GM18517 (cell line): ENCODE results near the gene VSIG8.

Experiments
- ATAC-seq: cut with Tn5 transposase; IDR thresholded peaks from one replicate; pipeline ENCODE4 v1.9.1; 2021; ENCODE audit warnings: mild to moderate bottlenecking, moderate library complexity; ENCODE audit not compliant: unreplicated experiment

VSIG8 gene

DNA sequence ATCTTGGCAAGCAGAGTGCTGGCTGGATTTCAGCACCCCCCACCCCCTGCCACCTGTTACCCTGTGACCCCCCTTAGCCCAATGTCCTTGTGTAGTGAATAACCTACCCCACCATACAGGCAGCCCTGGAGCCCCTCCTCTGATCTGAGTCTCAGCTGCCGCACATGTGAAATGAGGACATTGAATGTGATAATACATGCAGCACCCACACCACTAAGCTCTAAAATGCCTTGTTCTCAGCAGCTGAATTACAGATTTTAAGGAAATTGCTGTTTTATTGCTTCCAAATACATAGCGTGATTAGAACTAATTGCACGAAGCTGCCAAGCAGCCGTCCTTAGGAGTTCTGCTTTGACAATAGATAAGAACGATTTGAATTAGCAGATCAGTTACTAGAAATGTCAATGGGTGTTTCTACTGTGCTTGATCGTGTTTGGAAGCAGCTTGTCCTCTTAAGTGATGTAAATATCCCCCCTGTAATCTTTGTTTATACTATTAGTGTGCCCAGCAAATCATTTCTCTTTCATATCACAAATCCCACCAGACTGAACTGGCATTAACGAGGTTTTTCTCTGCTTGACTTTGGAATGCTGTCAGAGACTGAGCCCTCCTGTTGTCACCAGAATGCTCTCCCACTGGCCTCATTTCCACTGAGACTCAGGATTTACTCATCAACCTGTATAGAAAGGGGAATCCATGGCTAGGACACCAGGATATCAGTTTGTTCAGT is 30.9 kb downstream of the VSIG8 start:
- ATAC-seq = no peak

DNA sequence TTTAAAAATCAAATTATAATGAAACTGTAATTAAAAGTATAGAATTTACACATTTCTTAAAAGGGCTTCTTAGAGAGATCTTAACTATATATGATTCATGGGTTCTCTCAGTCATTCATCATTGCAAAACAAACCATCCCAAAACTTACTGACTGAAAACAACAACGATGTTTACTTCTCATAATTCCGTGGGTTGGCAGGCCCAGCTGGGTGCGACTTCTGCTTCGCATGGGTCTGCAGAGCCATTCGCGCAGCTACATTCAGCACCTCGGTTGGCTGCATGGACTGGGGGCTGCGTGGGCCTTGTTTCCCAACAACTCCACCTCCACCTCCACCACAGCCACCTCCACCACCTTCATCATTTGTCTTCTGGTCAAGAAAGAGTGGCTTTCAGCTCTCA is 31.7 kb downstream of the VSIG8 start:
- no peak for ATAC-seq

DNA sequence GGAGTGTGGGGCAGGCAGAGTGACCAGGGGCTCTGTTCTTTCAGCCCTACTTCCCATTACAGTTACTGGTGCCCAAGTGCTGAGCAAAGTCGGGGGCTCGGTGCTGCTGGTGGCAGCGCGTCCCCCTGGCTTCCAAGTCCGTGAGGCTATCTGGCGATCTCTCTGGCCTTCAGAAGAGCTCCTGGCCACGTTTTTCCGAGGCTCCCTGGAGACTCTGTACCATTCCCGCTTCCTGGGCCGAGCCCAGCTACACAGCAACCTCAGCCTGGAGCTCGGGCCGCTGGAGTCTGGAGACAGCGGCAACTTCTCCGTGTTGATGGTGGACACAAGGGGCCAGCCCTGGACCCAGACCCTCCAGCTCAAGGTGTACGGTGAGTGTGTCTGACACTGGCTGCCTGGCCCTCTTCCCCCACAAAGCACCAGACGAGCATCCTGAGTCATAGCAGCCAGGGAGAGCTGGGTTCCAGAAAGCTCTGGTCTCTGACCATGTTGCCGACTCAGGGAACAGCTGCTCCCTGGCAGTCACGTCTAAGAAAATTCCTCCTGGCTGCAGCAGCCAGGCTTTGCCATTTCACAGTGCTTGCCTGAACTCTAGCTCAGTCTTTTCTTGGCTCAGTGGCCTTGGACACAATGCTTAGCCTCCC is 32.5 kb downstream of the VSIG8 start:
- no peak for ATAC-seq

DNA sequence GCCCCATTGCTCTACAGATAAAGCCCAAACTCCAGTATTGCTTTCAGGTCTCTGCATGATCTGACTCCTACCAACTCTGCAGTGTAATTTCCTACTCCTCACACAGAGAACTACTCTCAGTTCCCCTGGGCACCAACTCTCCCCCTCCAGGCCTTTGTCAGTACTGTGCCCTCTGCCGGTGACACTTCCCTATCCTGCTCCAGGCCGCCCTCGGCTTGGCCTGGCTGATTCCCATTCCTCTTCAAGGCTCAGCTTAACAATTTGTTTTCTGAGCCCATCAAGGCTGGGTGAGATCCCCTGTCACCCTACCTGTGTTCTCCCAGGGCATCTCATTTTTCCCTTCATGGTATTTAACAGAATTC is 33.2 kb downstream of the VSIG8 start:
- peak; percentile 85 for ATAC-seq

DNA sequence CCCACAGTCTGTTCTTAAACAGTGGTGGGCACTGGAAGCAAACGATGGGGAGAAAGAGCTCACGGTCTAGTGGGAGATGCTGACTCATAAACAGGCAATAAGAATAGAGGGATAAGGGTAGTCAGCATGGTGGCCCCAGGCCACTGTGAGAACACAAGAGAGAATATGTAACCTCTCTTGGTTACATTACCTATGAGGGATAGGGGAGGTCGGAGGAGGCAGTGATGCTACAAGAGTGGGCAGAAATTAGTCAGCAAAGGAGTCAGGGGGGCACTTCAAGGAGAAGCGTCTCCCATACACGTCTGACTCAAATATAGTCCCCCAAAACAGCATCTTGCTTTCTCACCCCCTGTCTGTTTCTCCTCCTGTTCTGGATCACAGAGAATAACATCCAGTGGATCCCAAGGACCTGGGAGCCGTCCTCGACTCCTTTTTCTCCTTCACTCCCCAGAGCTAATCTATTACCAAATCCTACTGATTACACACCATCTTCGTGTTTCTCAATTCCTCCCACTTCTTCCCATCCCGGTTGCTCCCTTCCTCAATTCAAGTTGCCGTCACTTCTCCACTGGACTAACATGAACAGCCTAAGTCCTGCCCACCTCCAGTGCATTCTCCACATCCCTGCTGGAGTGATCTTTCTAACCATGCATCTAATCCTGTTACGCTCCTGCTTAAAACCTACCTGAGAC is 33.7 kb downstream of the VSIG8 start:
- ATAC-seq = no peak

DNA sequence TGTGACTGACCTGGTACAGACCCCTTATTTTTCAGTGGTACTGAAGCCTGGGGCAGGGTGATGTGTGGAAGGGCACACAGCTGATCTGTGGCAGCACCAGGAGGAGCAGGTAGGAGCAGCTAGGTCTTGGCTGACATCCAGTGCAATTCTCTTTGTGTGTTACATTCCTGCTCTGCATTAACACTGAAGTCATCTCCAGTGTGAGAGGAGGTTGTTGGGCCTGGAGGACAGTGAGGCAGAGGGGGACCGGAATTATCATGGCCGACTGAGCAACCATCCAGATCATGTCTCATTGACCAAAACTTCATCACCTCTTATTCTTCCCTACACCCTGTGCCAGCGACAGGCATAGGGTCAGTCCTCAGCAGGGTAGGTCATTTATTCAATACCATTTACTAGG is 34.3 kb downstream of the VSIG8 start:
- ATAC-seq = no peak

DNA sequence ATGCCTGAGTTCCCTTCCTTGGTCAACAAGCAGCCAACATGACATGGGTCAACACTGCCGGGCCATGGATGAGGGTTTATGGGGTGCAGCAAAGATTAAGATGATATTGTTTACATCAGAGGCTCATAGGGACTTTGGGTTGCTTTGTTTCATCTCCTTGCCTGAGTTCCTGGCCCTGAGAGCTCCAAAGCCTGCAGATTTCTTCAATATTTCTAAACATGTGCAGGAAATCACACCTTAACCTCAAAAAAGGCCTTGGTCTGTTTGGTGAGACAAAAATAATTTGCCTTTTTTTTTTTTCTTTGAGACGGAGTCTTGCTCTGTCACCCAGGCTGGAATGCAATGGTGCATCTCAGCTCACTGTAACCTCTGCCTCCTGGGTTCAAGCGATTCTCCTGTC is 34.9 kb downstream of the VSIG8 start:
- no peak for ATAC-seq

DNA sequence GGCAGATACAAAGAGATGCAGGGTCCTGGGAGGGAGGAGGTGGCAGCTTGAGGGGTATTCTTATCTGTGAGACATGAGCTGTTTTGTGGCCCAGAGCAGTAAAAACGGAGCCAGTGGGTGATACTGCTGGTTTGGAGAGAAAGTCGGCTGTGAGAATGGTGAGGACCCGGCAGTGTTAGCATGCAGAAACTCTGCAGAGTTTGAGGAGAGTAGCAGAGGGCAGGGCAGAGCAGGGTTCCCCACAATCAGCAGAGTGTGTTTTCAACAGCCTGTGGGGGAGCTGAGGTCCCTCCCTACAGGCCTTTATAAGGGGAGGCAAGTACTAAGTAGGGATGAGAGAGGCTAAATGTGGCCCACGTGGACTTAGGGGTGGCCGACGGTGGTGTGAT is 35.4 kb downstream of the VSIG8 start:
- ATAC-seq = no peak

DNA sequence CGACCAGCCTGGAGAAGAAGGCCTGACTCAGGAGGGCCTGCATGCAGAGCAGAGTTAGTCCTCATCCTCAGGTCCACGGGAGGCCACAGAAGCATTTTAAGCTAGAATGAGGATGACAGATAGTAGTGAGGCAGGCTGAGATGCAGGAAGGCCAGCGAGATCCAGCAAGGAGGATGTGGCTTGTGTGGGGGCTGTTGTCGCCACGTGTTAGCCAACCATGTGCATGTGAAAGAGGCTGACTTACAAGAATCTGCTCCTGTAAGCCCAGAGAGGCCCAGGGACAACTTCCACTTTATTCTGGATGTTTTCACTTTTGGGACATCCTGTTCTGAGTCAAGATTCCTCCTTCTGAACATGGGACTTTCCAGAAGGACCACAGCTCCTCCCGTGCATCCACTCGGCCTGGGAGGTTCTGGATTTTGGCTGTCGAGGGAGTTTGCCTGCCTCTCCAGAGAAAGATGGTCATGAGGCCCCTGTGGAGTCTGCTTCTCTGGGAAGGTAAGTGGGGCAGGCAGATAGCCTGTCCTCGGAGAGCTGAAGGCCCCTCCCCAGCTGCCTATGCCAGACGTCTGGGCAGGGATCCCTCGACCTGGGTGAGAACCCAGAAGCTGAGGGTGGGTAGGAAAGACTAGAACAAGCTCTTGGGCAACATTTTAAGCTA is 35.9 kb downstream of the VSIG8 start, which contains the start of gene SLAMF8:
Gene SLAMF8 (plus strand): TSS at position 433 of the 661 bp plus-strand sequence. CDS start 26 bp downstream, at position 459.
- ATAC-seq = no peak

DNA sequence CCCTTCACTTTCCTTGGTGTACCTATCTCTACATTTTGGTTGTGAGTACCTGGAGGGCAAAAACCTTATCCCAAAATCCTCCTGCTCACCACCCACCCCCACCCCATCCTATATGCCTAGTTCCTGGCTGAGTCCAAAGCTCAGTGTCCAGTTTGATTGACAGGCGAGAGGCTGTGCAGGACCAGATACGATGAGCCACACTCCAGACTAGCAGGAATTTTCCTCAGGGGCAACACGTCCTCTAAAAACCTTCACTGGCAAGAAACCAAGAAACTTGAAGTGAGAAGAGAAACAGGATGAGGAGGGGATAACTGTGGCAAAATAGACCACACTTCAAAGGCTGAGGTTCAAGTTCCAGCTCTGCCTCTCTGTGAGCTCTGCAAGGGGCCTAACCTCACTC is 36.9 kb downstream of the VSIG8 start:
- no peak for ATAC-seq

DNA sequence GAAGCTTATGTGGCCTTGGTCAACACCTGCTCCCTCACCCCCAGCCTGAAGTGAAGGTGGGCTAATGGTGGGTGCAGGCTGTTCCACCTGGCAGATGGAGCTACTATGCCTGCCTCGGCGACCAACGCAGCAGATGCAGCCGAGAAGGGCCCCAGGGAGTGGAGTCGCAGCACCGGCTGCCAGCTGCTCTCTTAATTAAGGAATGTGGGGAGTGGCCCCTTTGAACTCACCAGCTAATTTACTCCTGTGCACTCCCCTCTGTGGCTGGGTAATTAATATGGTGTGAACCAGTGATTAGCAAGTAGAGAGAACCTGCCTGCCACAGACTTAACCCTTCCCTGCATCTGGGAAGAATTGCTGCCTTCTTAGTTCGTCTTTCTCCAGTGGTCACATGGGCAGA is 39.1 kb downstream of the VSIG8 start:
- no peak for ATAC-seq

DNA sequence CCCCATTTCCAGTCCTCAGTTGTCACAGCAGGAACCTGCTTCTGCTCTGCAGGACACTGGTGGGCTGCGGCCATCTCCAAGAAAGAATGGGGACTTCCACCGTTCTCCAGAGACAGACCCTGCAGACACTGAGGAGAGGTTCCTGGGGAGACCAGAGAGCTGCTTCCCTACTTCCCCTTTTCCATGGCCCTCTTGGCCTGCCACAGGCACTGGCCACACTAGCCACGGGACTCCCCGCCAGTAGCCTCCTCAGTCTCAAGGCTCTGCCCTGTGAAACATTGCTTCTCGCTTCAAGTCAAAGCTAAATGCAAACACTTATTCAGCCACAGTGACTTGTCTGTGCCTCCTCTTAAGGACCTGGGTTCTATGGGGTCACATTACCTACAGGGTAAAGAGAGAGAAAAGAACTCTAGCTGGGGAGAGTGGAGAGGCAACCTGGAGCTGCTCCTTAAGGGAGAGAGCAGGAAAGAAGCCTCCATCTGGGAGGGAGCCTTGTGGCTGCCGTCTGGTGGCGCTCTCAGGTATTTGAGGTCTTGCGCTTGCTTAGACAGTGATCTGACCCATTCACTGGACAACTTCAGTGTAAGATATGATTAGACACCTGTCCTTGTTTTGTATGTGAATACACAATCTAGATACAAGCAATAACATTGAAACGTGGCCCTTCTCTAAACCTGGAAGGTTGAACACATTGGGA is 41.1 kb downstream of the VSIG8 start:
- ATAC-seq = no peak

DNA sequence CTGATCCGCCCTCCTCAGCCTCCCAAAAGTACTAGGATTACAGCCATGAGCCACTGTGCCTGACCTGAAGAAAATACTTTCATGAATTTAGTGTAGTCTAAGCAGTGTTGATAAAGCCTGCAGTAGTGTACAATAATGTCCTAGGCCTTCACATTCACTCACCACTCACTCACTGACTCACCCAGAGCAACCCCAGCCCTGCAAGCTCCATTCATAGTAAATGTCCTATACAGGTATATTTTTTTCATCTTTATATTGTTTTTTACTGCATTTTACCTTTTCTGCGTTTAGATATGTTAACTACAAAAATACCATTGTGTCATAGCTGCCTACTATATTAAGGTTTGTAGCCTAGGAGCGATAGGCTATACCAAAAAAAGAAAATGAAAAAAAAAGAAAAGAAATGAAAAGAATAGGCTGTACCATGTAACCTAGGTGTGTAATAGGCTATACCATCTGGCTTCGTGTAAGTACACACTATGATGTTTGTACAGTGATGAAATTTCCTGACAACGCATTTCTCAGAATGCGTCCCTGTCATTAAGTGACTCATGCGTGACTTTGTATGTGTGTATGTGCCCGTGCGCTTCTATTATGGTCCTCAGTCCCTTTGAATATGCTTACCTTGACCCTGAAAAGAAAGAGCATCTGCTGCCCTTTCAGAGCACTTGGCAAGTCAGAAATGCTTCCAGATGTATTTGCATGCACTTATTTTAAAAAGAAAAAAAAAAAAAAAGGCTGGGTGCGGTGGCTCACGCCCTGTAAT is 45.0 kb downstream of the VSIG8 start:
- no peak for ATAC-seq

DNA sequence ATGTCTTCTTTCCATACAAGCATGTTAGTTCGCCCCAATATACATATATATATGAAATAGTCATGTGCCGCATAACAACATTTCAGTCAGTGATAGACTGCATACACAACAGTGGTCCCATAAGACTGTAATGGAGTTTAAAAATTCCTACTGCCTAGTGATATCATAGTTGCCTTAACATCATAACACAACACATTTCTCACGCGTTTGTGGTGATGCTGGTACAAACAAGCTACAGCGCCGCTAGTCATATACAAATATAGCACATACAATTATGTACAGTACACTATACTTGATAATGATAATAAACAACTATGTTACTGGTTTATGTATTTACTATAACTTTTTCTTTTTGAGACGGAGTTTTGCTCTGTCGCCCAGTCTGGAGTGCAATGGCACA is 46.5 kb downstream of the VSIG8 start:
- no peak for ATAC-seq

DNA sequence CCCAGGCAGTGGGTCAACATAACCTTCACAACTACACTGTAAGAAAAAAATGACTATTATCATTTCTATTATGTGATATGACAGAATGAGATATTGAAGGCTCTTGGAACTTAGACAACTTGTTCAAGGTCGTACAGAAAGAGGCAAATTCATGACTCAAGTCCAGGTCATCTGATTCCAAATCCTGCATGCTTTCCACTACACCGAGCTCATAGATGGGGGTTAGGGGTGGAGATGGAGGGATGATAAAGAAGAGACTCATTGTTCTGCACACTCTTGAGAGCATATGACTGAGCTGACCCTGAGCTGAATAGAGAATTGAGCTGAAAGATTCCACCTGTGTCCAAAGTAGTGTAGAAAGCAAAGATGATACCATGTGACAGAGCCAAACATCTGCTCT is 57.5 kb downstream of the VSIG8 start:
- no peak for ATAC-seq
